Peyer's patch (tissue), 4 donors: ENCODE results near the gene TANGO6. TPM values are rescaled to one million over a fixed set of nuclear protein-coding genes. Genes with fewer than 3 reads are reported as not detected.

ENCODE experiments used
- DNase-seq, 3 donors: peaks; one replicate each; pipeline ENCODE4 v3.0.0-alpha.2; 2017 to 2019
- H3K27ac ChIP-seq, 4 donors: fragments of 200-600 bp; sonication (generic); one replicate each; pipeline ENCODE4 v1.5.1; 2016 to 2019
- H3K27me3 ChIP-seq, 2 donors: fragments of 200-600 bp; sonication (generic); one replicate each; pipeline ENCODE4 v1.5.1; 2019
- H3K36me3 ChIP-seq, 3 donors: fragments of 200-600 bp; sonication (generic); one replicate each; pipeline ENCODE4 v1.5.1; 2016 to 2019
- H3K4me1 ChIP-seq, 4 donors: fragments of 200-600 bp; sonication (generic); one replicate each; pipeline ENCODE4 v1.5.1; 2016 to 2019
- H3K4me3 ChIP-seq, 4 donors: fragments of 200-600 bp; sonication (generic); 1 replicate in 3 of 4; 2 replicates in 1 of 4; pipeline ENCODE4 v1.5.1; 2016 to 2019; ENCODE audit warnings: mild to moderate bottlenecking in 1 of 4
- H3K9me3 ChIP-seq, 4 donors: fragments of 200-600 bp; sonication (generic); one replicate each; pipeline ENCODE4 v1.5.1; 2016 to 2019; ENCODE audit warnings: mild to moderate bottlenecking in 1 of 4
- CTCF ChIP-seq, 6 experiments: fragments of 450-650 bp in 4 of 6; fragments of 200-600 bp in 2 of 6; sonication (generic) in 1 of 6; IDR thresholded peaks; one replicate each; pipeline ENCODE4 v1.5.1; 2017 to 2019; ENCODE audit warnings: antibody characterized with exemption in 6 of 6, mild to moderate bottlenecking in 3 of 6, moderate library complexity in 1 of 6
- POLR2A ChIP-seq, 2 donors: fragments of 450-650 bp; IDR thresholded peaks; one replicate each; pipeline ENCODE4 v1.5.1; 2017; ENCODE audit warnings: antibody characterized with exemption in 2 of 2, mild to moderate bottlenecking in 2 of 2, moderate library complexity in 2 of 2
- small RNA-seq, 2 donors: library from RNA; depleted of rRNA; stranded (forward); fragments of <200 nt; gene quantifications; one replicate each; pipeline ENCODE3, GENCODE V24; 2016
- total RNA-seq, 4 donors: library from RNA; depleted of rRNA; stranded (reverse); fragments of >200 nt; gene quantifications; one replicate each; pipeline ENCODE4 v1.1.0, GENCODE V29; 2016

The TANGO6 gene
- total RNA-seq, 4 donors from 2014 or later, result 9.2 to 44.6 (median 13.0) TPM

- Histone ChIP-seq H3K4me1 (peaks cover 0 to 23% (median 2%) of the 10 kb centered on the region in 4 donors), H3K27ac (peak overlapping the region in 1 of 4 donors; percentile 98), H3K36me3 (peaks cover 0 to 9% (median 0%) of the 10 kb centered on the region in 3 donors), H3K9me3 (no peaks in the 10 kb centered on the region), H3K4me3 (peak overlapping the region; percentile 57 to 96 (median 90)), H3K27me3 (no peaks in the 10 kb centered on the region)
- TF ChIP-seq POLR2A (IDR thresholded peaks at IDR 0.05) (no peak), CTCF (IDR thresholded peaks at IDR 0.05) (no peak)
- DNase-seq, result no peak
Measured at GRCh38 chr16:69133373-69133954, 290.1 kb downstream of the TANGO6 start.

Small RNA genes within 50 kb of the gene (small RNA-seq; reads per million reads assigned to genes)
- 0 reads per million in 2 donors for gene RF00019
- gene RF00066, result 0 reads per million in 2 donors
- 0 reads per million in 2 donors for gene RNU6-898P

Other genes starting within 250 kb of the TANGO6 start
- gene CDH3, start 198.2 kb upstream of the TANGO6 start, total RNA-seq, result 1 to 10 TPM in 1 of 4 donors, under 1 TPM in 1, not detected in 2; 0.80 to 1.8 TPM
- gene CDH1, start 106.2 kb upstream of the TANGO6 start, total RNA-seq, result 100 to 1,000 TPM in 3 of 4 donors, 10 to 100 TPM in 1; 56.9 to 612 (median 429) TPM